Epithelial cell of proximal tubule (primary cell): ENCODE results near the gene KCNJ15. TPM values are rescaled to one million over a fixed set of nuclear protein-coding genes. Genes with fewer than 3 reads are reported as not detected.
A peak's percentile ranks its signal among the peaks of the same experiment; 100 is the strongest.

ENCODE experiments used
- DNase-seq: peaks from one replicate; pipeline ENCODE4 v3.0.0-alpha.2; 2011; ENCODE audit warnings: low read depth
- H3K4me3 ChIP-seq: 2 replicates; pipeline ENCODE4 v1.5.1; 2011; ENCODE audit warnings: low read depth, mild to moderate bottlenecking, low read length
- total RNA-seq: library from RNA; depleted of rRNA; stranded (reverse); fragments of >200 nt; gene quantifications from 2 replicates; pipeline ENCODE4 v1.2.3, GENCODE V29; 2015
- TF ChIP-seq, protein P1 (sequence below): conservative IDR thresholded peaks from 2 replicates; pipeline ENCODE4 v1.5.1; 2012; ENCODE audit warnings: low read depth, mild to moderate bottlenecking, low read length

Gene KCNJ15
- total RNA-seq, 1 donor from 2014 or later, result 38.9 TPM

DNA sequence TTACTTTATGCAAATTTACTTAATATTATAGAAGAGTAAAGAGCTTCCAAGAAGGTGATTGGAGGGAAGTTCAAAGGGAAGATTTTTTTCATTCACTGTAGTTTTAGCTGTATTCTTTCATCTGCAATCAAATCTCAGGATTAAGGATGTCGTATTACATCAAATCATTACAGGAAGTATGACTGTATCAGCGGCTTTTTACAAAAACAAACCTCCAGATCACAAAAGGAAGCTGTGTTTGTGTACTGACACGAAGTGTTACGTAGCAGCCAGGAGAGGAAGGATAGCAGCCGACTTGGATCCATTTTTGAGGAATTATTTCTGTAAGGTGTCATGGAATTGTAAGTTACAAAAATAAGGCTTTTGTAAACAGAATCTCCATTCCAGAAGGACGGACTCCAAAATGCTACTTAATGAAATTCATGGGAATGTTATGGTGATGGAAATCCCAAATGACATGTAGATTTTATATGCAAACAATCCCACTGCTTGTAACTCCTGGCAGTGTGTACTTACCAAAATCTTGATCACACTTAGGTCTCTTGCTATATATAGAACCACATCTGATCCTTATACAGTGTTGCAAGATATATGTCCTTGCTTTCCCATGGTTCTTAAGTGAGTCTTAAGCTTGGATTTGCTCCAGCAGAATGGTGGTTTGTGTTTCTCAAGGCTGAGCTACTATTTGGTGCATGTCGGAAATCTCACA, 49.8 kb downstream of the KCNJ15 start:
- DNase-seq, result no peak
- no peak overlapping the region for H3K4me3 ChIP-seq
- TF ChIP-seq, protein P1, sequence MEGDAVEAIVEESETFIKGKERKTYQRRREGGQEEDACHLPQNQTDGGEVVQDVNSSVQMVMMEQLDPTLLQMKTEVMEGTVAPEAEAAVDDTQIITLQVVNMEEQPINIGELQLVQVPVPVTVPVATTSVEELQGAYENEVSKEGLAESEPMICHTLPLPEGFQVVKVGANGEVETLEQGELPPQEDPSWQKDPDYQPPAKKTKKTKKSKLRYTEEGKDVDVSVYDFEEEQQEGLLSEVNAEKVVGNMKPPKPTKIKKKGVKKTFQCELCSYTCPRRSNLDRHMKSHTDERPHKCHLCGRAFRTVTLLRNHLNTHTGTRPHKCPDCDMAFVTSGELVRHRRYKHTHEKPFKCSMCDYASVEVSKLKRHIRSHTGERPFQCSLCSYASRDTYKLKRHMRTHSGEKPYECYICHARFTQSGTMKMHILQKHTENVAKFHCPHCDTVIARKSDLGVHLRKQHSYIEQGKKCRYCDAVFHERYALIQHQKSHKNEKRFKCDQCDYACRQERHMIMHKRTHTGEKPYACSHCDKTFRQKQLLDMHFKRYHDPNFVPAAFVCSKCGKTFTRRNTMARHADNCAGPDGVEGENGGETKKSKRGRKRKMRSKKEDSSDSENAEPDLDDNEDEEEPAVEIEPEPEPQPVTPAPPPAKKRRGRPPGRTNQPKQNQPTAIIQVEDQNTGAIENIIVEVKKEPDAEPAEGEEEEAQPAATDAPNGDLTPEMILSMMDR, result no peak

DNA sequence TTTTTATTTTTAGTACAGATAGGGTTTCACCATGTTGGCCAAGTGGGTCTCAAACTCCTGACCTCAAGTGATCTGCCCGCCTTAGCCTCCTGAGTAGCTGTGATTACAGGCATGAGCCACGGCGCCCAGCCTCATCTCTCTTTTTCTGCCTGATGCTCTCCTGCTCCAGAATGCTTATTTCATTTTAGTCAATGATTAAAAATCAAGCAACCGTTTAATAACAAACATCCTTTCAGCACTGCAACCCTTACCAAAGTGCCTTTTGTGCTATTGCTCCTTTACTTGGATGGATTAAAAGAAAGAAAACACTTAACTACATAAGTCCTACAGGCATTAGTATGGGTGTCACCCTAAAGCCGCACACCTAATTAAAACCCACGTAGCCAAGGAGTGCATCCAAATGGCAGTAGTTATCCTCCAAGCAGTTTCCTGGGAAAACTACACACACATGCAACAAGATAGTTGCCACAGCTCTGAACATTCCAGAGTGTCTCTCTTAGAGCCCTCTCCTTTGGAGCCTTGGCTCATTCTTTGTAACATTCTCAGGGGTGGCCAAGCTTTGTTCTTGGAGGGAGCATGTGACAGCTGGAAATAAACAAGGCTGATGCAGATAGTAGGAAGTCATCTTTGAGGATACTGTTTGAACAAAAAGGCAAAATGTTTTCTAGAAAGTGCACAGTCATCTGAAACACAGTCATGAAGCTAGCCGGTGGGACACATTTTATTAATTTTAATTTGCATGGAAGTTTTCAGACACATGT, 51.2 kb downstream of the KCNJ15 start:
- TF ChIP-seq, protein P1, result no peak
- DNase-seq, result no peak

DNA sequence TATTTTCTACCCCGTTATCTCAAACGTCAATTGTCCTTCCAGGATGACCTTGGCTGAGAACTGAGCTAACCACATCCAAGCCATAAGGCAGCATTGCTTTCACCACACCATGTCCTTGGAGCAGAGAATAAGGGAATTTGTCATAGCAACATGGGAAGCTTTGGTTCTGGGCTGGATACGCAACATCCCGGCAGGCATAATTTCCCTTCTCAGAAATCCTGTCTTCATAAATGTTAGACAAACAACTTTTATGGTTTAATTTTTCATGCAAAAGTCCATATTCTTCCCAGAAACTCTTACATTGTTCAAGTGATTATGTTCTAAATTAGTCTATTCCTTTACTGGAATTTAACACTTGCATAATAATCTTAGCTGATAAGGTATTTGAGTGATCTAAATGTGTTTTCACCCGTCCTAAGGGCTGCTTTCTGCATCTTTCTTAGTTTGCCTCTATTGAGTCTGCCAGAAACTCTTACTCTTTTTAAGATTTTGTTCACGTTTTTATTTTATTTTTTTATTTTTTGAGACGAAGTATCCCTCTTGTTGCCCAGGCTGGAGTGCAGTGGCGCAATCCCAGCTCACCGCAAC, 51.8 kb downstream of the KCNJ15 start:
- TF ChIP-seq, protein P1, result no peak
- no peak for DNase-seq
- H3K4me3 ChIP-seq, result no peak overlapping the region

More for the DNA sequence above, 51.2 kb downstream of the KCNJ15 start:
- H3K4me3 ChIP-seq, result no peak overlapping the region

DNA sequence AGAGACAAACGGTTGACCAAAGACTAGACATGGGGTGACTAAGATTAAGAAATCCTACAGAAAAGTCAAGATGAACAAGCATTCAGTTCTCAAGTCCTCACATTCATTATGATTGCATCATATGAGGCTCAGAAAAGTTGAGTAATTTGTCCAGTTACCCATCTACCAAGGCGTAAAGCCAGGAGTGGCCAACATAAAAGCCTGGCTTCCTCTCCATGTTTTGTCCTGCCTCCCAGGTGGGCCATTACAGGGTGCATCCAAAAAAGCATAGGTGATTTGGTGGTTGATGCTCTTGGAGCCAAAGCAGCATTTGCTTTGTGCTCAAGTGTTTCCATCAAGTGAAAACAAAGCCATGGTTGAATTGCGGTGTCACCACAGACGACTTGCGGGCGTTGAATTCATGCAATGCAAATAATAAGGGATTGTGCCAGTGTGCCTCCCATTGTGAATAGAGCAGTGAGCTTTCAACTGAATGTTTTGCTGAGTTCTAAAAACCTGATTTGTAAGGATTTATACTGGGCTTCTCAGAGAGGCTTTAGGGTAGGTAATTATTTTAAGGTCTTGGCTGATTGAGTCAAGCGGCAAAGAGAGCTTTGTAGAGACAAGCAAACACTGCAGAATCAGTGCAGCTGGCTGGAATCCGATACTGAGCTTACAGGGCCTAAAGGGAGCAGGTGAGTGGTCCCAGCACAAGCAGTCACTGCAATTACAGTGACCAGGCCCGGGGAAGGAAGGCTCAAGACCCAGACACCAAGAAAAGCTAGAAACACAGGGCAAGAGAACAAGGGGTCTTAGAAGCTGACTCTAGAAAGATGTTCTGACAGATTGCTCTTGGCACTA, 54.1 kb downstream of the KCNJ15 start:
- DNase-seq, result no peak
- H3K4me3 ChIP-seq, result no peak overlapping the region
- TF ChIP-seq, protein P1, result no peak

DNA sequence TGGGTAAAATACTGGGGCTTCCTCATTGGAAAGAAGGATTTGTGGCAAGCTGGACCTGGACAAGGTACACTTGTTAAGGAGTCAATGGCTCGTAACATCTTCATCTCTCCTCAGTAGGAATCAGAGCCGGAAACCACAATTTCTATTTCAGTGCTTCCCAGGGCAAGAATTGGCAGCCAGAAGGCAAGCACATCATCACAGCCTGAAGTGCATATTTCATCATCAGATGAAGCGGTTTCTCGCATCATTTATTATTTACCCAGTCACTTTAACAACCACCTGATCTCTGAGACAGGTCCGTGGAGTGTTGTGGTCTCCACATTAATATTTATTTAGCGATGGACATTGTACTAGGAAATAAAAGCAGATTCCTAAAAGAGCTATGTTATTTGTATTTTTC, 55.0 kb downstream of the KCNJ15 start:
- TF ChIP-seq, protein P1, result no peak
- DNase-seq, result peak; percentile 99
- H3K4me3 ChIP-seq, result no peak overlapping the region

DNA sequence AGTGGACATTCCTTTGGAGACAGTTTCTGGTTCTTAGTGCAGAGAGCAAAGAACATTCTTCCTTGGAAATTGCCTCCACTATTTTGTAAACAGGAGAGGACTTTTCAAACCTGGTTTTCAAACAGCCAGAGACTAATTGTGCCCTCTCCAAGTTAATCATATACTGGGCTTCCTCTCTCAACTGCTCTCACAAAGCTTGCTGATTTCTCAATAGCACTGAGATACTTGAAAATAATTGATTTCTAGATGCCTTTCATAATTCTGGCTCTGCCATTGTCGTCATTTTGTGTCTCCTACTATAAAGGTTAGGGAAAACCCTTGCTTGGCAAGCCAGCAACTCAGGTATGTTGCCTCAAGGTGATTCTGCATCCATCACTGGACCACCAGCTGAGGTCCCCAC, 56.0 kb downstream of the KCNJ15 start:
- no peak overlapping the region for H3K4me3 ChIP-seq
- TF ChIP-seq, protein P1, result no peak
- DNase-seq, result no peak
